ENCODE data around the gene SPDL1. TPM values are rescaled to one million over a fixed set of nuclear protein-coding genes. Genes with fewer than 3 reads are reported as not detected.

SPDL1 gene
- total and polyA plus RNA-seq, 2 of the 8 experiments (the other 6 are each of a cell fraction or from before 2014, with no cell fraction given) = 16.9 to 44.5 TPM

- FAIRE-seq (no peak), DNase-seq (ENCODE audit: low read depth in 1 of 2, low spot score in 2 of 2) (no peak)
- ChIA-PET CTCF (ENCODE audit: partially characterized antibody) (no interaction called here), POLR2A (ENCODE audit: partially characterized antibody) (no interaction called here)
- H3K56ac ChIP-seq (replicated peaks; ENCODE audit: insufficient read length, low read depth, low read length) = no peak overlapping the region
- H2AK5ac ChIP-seq (ENCODE audit: low read depth, low read length) = no peak overlapping the region
- H3K79me2 ChIP-seq (ENCODE audit: control insufficient read depth in 1 of 2, insufficient read depth in 2 of 2, low read length in 2 of 2) = no peaks in the 10 kb centered on the region
- H3K27me3 ChIP-seq (replicated peaks in 1 of 4; ENCODE audit: control insufficient read depth in 3 of 4, extremely low read depth in 1 of 4, insufficient read depth in 3 of 4, low read length in 3 of 4) = no peaks in the 10 kb centered on the region
- no peaks in the 10 kb centered on the region for H3K79me1 ChIP-seq (ENCODE audit: low read depth, low read length)
- 0 out of 4 replicates have a peak, but pooled peaks cover 0 to 3% of the 10 kb centered on the region in 2 experiments for H3K9me3 ChIP-seq (ENCODE audit: insufficient read depth in 2 of 2, low read depth in 1 of 2, low read length in 1 of 2)
- H3K27ac ChIP-seq (ENCODE audit: low read depth, low read length) = no peak overlapping the region
- no peaks in the 10 kb centered on the region for H3K23me2 ChIP-seq (ENCODE audit: low read depth, low read length)
- no peak overlapping the region for H2BK12ac ChIP-seq (ENCODE audit: low read depth, low read length)
- H3K9ac ChIP-seq (replicated peaks in 1 of 4; ENCODE audit: extremely low read depth in 1 of 4, low read depth in 3 of 4, low read length in 3 of 4) = no peak overlapping the region
- no peak overlapping the region for H3K23ac ChIP-seq (ENCODE audit: insufficient read length)
- no peak overlapping the region for H4K5ac ChIP-seq (ENCODE audit: insufficient read length, low read depth, low read length)
- H4K20me1 ChIP-seq (replicated peaks in 1 of 2; ENCODE audit: control insufficient read depth in 1 of 2, insufficient read depth in 2 of 2, low read length in 2 of 2) = no peaks in the 10 kb centered on the region
- 78% methylated on average over 4 of the region's 4 CpGs; no CpG with 5 or more reads in 1 of the 2 experiments for WGBS, 2 experiments (ENCODE audit: extremely low coverage in 1 of 2, insufficient coverage in 1 of 2, insufficient read length in 1 of 2, insufficient replicate concordance in 2 of 2, low coverage in 1 of 2, low lambda C conversion rate in 2 of 2, missing lambda C conversion rate in 1 of 2)
- no peak overlapping the region for H3K4me3 ChIP-seq (ENCODE audit: extremely low read depth in 1 of 4, insufficient read depth in 2 of 4, low read depth in 3 of 4, low read length in 4 of 4)
- no peaks in the 10 kb centered on the region for H3K4me1 ChIP-seq (replicated peaks in 1 of 4; ENCODE audit: control insufficient read depth in 3 of 4, insufficient read depth in 4 of 4, low read length in 3 of 4)
- no peak overlapping the region for H4K8ac ChIP-seq (ENCODE audit: extremely low read depth, insufficient read depth, low read length)
- no peak overlapping the region for H2BK20ac ChIP-seq (ENCODE audit: low read length)
- H2BK5ac ChIP-seq (ENCODE audit: low read depth, low read length) = no peak overlapping the region
- H2BK120ac ChIP-seq (replicated peaks; ENCODE audit: low read depth, low read length) = no peak overlapping the region
- H2BK15ac ChIP-seq (ENCODE audit: low read length) = no peak overlapping the region
- no peaks in the 10 kb centered on the region for H3K36me3 ChIP-seq (ENCODE audit: control insufficient read depth in 2 of 4, insufficient read depth in 4 of 4, low read length in 3 of 4)
- no peak for TF ChIP-seq BCL11A (IDR thresholded peaks at IDR 0.05; ENCODE audit: low read depth in 2 of 2, low read length in 2 of 2)
- no peak for TF ChIP-seq CBX5 (IDR thresholded peaks at IDR 0.05; ENCODE audit: low read depth, low read length)
- TF ChIP-seq SIX5 (IDR thresholded peaks at IDR 0.05; ENCODE audit: low read depth, low read length) = no peak
- no peak for TF ChIP-seq HDAC2 (IDR thresholded peaks at IDR 0.05; ENCODE audit: borderline replicate concordance in 1 of 2, low read depth in 2 of 2, low read length in 2 of 2)
- no peak for TF ChIP-seq SRF (IDR thresholded peaks at IDR 0.05; ENCODE audit: low read depth, low read length)
- no peak for TF ChIP-seq TBP (IDR thresholded peaks at IDR 0.05; ENCODE audit: low read depth, low read length)
- no peak for TF ChIP-seq KDM5A (IDR thresholded peaks at IDR 0.05; ENCODE audit: low read length)
- no peak for TF ChIP-seq PHF8 (conservative IDR thresholded peaks at IDR 0.05; ENCODE audit: low read depth, low read length)
- TF ChIP-seq SIRT6 (IDR thresholded peaks at IDR 0.05; ENCODE audit: low read length) = no peak
- no peak for TF ChIP-seq CHD1 (IDR thresholded peaks at IDR 0.05; ENCODE audit: low read depth, low read length)
- H2AFZ ChIP-seq (ENCODE audit: low read length) = no peak overlapping the region
- H3K18ac ChIP-seq (ENCODE audit: extremely low read depth, low read length) = no peak overlapping the region
- no peak overlapping the region for H4K91ac ChIP-seq (replicated peaks; ENCODE audit: insufficient read length, low read length)
- H3K4me2 ChIP-seq (ENCODE audit: insufficient read depth in 1 of 2, low read depth in 2 of 2, low read length in 2 of 2) = no peak overlapping the region
- H3K4ac ChIP-seq (replicated peaks; ENCODE audit: insufficient read length, low read depth, low read length) = no peak overlapping the region
- no peak overlapping the region for H3K14ac ChIP-seq (ENCODE audit: insufficient read length)
Measured at GRCh38 chr5:169551696-169552095, 31.9 kb upstream of the SPDL1 start.
